Type B pancreatic cell (in vitro differentiated cells): ENCODE measurements around the gene AIF1L. TPM values are rescaled to one million over a fixed set of nuclear protein-coding genes. Genes with fewer than 3 reads are reported as not detected.

Experiments used
- DNase-seq: peaks from one replicate; pipeline ENCODE4 v3.0.0; 2021; ENCODE audit warnings: mixed read lengths; ENCODE audit not compliant: unreplicated experiment; ENCODE audit errors: extremely low spot score
- H3K27ac Mint-ChIP-seq: 2 replicates; pipeline ENCODE4 v1.8.0; 2021; ENCODE audit warnings: mild to moderate bottlenecking, mixed read lengths
- H3K27me3 Mint-ChIP-seq: 2 replicates; pipeline ENCODE4 v1.8.0; 2021; ENCODE audit warnings: mixed read lengths
- H3K36me3 Mint-ChIP-seq: 2 replicates; pipeline ENCODE4 v1.8.0; 2021; ENCODE audit warnings: mixed read lengths
- H3K4me1 Mint-ChIP-seq: one replicate; pipeline ENCODE4 v1.8.0; 2021; ENCODE audit warnings: mixed read lengths; ENCODE audit not compliant: unreplicated experiment
- H3K4me3 Mint-ChIP-seq: 2 replicates; pipeline ENCODE4 v1.8.0; 2021; ENCODE audit warnings: mild to moderate bottlenecking, mixed read lengths
- H3K9me3 Mint-ChIP-seq: 2 replicates; pipeline ENCODE4 v1.8.0; 2021; ENCODE audit warnings: mixed read lengths
- CTCF ChIP-seq: fragments of 200-600 bp; sonication (generic); conservative IDR thresholded peaks from 2 replicates; pipeline ENCODE4 v1.5.0; 2021; ENCODE audit warnings: antibody characterized with exemption, mild to moderate bottlenecking
- total RNA-seq: library from RNA; stranded (reverse); gene quantifications from 2 replicates; pipeline ENCODE4 v1.2.1, GENCODE V29; 2021; ENCODE audit warnings: low replicate concordance

The AIF1L gene
- total RNA-seq, 1 donor from 2014 or later: 50.3 TPM

DNA sequence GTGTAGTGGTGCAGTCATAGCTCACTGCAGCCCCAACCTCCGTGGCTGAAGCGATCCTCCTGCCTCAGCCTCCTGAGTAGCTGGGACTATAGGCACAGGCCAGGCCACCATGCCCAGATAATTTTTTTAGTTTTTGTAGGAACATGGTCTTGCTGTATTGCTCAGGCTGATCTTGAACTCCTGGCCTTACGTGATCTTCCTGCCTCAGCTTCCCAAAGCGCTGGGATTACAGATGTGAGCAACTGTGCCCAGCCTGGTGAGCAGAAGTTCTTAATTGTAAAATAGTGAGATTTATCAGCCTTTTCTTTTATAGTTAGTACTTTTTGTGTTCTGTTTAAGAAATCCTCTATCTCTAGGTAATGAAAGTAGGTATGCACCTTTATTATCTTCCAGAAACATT is 71.6 kb downstream of the AIF1L start:
- H3K27me3 Mint-ChIP-seq: no peaks in the 10 kb centered on the region
- TF ChIP-seq CTCF: no peak
- no peak for DNase-seq
- H3K27ac Mint-ChIP-seq: peak overlapping the region; percentile 19
- H3K9me3 Mint-ChIP-seq: no peaks in the 10 kb centered on the region
- peaks cover 29% of the 10 kb centered on the region for H3K36me3 Mint-ChIP-seq
- H3K4me1 Mint-ChIP-seq: no peaks in the 10 kb centered on the region
- H3K4me3 Mint-ChIP-seq: no peak overlapping the region

DNA sequence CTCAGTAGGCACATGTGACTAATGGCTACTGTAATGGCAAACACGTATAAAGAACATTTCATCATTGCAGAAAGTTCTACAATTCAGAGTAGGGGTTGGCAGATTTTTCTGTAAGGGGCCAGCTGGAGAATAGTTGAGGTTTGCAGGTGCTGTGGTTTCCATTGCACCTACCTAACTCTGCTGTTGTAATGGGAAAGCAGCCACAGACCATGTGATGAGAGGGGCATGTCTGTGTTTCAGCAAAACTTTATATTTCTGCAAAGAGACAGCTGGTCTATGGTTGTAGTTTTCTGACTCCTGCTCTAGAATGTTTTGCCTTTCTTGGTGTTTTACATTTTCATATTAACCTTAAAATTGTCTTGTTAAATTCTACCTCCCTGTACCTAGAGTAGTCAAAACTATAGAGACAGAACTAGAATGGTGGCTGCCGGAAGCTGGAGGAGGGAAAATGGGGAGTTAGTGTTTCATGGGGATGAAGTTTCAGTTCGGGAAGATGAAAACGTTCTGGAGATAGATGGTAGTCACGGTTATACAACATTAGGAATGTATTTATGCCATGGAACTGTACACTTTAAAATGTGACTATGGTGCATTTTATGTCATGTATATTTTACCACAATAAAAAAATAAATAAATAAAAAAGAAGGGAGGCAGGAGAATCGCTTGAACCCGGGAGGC is 73.4 kb downstream of the AIF1L start:
- no peak for DNase-seq
- H3K4me1 Mint-ChIP-seq: no peaks in the 10 kb centered on the region

More for the DNA sequence above, 73.4 kb downstream of the AIF1L start:
- Mint-ChIP-seq H3K4me3 (no peak overlapping the region), H3K36me3 (peaks cover 26% of the 10 kb centered on the region), H3K27ac (no peak overlapping the region), H3K9me3 (no peaks in the 10 kb centered on the region), H3K27me3 (no peaks in the 10 kb centered on the region)
- no peak for TF ChIP-seq CTCF

Other genes with a start within 250 kb of the AIF1L start
- not detected in 2 replicates for gene QRFP, start 199.7 kb upstream of the AIF1L start, total RNA-seq
- gene FIBCD1, start 157.3 kb upstream of the AIF1L start, total RNA-seq: 0.53 and 0.76 TPM in 2 replicates
- 0.38 and 7.2 TPM in 2 replicates for gene LAMC3, start 87.4 kb upstream of the AIF1L start, total RNA-seq
- gene NUP214, start 29.1 kb downstream of the AIF1L start, total RNA-seq: 51.0 and 67.1 TPM in 2 replicates
- gene FAM78A, start 180.0 kb downstream of the AIF1L start, total RNA-seq: 0.79 and 1.9 TPM in 2 replicates
- gene PLPP7, start 193.2 kb downstream of the AIF1L start, total RNA-seq: 0.50 and 3.1 TPM in 2 replicates